ENCODE data around the gene NPM1.
"Not testable (repeated sequence)": the region's sequence is repeated elsewhere in the genome, so short reads cannot be mapped to it uniquely, and the experiment has no call there.

Gene NPM1

DNA sequence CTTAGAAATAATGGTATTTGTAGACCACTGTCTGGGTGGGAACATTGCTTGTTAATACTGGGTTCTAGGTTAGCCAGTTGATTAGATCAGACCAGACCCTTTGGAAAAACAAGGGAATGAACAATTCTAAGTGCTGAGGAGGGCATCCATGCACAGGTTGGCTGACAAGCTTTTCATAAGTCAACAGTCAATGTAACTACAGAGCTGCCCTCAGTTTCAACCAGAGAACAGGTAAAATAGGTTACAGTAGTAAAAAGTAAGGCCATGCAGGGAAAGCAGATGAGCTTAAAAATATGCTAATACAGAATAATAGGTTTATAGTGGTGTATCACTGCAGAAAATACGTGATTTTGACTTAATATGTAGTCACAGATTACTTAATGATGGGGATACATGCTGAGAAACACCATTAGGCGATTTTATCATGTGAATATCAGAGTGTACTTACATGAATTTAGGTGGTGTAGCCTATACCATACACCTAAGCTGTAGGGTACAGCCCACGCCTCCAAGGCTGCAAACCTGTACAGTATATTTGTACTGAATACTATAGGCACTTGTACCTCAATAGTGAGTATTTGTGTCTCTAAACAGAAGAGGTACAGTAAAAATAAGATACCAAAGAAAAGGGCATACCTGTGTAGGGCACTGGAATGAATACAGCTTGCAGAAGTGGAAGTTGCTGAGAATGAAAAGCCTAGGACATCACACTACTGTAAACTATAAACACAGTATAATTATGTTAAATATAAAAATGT lies 25.7 kb downstream of the NPM1 start:
- no peak for DNase-seq (ENCODE audit: low spot score)

DNA sequence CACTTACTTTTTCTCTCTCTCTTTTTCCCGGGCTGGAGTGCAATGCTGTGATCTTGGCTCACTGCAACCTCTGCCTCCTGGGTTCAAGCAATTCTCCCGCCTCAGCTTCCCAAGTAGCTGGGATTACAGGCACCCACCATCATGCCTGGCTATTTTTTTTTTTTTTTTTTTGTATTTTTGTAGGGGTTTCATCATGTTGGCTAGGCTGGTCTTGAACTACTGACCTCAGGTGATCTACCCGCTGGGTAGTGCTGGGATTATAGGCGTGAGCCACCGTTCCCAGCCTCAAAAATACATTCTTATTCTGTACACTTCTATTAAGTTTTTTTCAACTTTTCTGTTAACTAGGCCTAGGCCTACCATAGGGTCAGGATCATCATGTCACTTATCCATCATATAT lies 26.3 kb downstream of the NPM1 start:
- not testable (repeated sequence) for DNase-seq (ENCODE audit: low spot score)

DNA sequence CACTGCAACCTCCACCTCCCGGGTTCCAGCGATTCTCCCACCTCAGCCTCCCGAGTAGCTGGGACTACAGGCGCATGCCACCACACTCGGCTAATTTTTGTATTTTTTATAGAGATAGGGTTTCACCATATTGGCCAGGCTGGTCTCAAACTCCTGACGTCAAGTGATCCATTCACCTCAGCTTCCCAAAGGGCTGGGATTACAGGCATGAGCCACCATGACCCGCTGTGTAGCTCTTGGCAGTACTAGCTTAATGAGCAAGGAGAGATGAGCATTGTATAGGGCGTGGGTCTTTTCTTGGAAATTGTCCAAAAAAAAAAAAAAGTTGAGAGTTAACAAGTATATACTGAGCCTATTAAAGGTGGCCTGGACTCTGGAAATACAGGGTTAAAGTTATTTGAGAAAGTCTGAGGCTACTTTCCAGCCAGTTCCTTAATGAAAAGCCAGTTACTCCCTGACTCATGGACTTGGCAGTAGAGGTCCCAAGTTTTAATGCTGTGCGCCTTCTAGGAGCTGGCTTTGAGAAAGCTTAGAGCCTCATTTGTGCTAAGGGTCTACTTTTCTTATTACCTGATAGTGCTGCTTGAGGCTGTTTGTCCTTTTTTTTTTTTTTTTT lies 27.6 kb downstream of the NPM1 start:
- peak; percentile 84 for DNase-seq (ENCODE audit: low spot score)

DNA sequence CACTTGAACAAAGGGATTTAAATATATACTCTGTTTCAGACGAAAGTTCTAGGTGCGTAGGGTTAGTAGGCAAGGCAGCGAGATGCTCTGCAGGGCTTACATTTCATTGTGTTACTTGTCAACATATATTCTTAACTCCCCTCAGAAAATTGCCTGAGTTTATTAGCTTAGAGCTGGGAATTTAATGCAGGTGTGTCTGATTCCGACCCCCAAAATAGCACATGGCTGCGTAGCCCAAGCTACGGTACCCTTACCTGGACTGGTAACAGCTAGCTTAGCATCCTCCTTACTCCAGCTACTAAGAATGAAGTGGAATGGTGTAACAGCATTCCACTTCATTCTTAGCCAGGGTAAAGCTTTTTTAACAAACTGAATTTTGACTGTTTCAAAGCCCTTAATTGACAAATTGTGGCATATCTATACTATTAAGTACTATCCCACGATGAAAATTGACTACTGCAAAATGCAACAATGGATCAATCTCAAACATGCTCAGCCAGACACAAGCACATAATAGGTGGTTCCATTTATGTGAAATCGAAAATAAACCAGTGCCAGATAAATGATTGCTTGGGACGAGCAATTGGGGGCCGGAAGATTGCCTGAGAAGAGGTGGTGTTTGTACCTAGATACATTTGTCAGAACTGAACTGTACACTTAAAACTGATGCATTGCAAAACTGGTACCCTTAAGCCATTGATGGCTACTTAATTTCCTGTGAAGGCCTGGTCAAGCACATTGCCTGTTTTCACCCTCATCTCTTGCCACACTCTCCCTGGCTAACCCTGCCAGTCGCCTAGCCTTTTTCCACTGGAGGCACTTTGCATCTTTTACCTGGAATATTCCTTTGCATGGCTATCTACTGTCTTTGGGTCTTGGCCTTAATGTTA lies 28.8 kb downstream of the NPM1 start:
- DNase-seq (ENCODE audit: low spot score) = no peak

DNA sequence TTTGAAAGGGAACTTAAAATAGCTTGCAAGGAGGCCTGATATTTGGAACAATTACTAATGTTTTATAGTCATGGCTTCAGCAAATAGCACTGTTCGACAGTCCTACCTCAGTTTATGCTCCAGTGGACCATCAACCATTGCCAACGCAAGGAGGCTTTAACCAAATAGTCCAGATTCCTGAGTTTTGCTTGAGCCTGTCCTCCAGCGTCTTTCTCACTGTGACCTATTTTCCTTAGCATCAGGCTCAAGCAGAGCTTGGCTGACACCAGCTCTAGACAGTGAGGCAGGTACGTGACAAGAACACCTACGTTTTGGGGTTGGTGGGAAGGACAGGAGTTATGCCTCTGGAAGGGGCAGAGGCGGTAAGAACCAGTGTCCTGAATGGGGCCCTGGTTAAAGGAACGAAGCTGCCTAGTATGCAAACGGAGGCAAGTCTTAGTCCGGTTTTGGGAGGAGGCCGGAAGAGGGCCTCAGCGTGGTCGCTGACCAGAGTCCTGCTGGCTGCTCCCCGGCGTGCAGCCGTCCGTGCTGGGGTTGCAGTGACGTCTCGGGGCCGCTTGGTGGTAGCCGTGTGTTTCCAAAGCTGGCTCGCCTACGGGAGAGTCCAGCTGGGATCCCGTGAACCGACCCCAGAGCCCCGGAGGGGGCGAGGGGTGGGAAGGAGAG lies 30.8 kb downstream of the NPM1 start:
- peak; percentile 79 for DNase-seq (ENCODE audit: low spot score)

DNA sequence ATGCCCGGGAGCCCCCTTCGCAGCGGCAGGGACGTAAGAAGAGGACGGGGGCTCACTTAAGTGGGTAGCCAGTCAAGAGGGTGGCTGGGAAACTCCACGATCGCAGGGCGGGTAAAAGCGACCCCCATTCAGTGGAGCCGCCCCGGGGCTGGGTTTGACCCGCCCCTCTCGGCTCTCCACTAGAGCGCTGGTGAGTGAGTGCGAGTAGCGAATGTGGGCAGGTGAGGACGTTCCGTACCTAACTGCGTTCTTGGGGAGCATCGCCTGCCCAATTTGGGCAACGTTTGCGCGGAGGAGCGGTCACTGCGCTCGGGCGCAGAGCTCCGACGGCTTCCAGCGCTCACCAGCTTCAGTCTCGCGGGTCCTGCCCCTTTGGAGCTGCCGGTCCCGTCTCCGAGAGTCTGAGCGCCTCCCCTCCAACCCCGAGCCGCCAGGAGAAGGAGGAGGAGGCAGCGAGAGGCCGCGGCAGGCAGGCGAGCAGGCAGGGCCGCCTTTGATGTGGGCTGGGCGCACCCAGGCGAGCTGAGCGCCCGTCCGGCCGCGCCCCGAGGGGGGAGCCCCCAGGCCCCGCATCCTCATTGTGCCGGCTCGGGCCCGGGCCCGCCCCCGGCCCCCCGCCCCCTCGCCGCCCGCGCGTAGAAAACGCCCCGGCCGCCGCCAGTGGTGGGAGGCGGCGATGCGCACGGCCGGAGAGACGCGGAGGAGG lies 31.5 kb downstream of the NPM1 start, which contains the start of gene FGF18:
FGF18 (plus strand) TSS at position 666 of the 706 bp plus-strand sequence. CDS start 553 bp downstream, outside the sequence.
- peak; percentile 52 for DNase-seq (ENCODE audit: low spot score)

DNA sequence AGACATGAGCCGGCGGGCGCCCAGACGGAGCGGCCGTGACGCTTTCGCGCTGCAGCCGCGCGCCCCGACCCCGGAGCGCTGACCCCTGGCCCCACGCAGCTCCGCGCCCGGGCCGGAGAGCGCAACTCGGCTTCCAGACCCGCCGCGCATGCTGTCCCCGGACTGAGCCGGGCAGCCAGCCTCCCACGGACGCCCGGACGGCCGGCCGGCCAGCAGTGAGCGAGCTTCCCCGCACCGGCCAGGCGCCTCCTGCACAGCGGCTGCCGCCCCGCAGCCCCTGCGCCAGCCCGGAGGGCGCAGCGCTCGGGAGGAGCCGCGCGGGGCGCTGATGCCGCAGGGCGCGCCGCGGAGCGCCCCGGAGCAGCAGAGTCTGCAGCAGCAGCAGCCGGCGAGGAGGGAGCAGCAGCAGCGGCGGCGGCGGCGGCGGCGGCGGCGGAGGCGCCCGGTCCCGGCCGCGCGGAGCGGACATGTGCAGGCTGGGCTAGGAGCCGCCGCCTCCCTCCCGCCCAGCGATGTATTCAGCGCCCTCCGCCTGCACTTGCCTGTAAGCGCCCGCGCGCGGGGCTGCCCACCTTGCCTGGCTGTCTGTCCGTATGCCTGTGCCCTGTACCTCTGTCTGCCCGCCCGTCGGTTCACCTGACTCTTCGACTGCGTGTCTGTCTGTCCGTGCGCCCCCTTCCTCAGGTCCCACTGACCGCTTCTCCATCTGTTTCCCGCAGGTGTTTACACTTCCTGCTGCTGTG lies 32.2 kb downstream of the NPM1 start:
- no peak for DNase-seq (ENCODE audit: low spot score)

DNA sequence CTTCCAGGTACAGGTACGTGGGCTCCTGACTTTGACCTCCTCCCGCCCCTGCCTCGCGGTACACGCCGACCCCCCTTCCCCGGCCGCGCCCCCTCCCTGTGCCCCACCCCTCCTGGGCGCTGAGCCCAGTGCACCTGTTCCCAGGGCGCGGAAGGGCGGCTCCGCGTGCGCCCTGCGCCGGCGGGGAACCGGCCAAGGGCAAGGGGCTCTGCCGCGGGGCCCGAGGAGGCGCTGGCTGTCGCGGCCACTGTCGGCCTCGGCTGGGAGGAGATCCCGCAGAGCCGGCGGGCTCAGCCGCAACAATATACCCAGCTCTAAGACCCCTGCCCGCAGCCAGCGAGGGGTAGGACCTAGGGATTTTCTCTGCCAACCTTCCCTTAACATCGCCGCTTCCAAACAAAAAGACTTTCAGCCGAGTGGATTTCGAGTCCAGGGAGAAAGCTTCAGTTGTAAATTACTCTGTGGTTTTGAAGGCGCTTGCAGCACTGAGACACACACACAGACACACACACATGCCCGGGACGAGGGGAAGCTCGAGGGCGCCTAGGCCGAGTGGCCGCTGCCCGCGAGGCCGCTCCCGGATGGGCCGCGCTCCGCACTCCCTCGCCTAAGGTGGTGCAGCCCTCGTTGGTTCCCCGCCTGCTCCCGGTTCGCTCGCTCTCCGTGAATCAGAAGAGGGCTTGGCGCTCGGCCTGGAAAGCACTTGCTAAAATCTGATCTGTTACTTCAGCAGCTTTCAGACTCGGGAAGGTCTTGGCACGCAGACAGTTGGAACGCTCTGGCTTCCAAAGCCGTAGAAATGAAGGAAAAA lies 33.0 kb downstream of the NPM1 start:
- no peak for DNase-seq (ENCODE audit: low spot score)

DNA sequence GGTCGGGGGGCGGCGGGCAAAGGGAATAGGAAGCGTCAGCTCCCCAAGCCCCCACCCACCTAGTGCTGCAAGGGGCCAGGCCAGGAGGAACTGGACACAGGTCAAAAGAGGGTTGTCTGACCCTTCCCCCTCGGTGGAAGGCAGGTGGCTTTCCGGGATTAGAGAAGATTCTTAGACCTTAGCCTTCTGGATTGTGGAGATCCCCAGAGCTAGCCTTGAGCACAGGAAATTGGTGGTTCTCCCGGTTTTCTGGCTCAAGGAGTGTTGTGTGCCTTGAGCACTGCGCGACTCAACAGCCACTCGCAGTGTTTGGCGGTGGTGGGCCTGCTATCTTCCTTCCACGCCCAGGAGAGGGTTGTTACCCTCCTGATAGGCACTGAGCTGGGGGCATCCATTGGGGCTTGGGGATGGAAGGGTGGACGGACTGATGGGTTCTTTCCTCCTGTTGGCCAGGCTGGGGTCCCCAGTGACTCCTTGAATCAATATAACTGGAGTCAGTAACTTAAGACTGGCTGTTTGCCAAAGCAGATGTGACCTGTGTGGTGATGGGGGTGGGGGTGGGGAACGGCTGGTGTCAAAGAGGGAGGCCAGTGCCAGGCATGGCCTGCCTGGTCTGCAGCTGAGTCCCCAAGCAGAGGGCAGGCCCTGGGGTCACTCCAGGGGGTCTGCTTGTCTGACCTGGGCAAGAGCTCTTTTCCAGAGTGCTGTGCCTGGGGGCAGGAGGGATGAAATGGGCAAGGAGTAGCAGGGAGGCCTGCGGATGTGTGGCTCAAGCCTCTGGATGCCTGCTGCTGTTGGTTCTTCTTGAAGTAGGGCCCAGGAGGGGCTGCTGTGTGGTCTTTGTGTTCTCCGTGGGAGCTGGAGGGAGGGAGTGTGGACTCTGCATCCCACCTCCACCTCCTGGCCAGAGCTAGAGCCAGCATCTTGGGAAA lies 33.9 kb downstream of the NPM1 start:
- no peak for DNase-seq (ENCODE audit: low spot score)

DNA sequence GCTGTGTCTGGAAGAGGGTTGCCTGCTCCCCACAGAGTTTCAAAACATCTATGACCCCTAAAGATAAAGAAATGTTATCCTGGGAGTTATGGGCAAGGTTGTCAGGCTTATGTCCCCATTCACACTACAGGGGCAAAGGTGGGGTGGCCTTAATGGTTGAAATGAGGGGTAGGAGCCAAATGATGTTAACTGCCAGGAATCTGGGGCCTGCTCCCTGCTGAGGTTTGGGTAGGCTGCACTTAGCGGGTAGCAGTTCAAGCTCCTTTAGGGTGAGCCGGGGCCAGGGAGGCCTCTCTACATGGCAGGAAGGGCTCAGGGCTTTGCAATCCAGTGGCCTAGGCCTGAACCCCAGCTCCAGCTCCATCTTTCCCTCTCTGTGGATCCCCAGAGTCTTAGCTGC lies 34.8 kb downstream of the NPM1 start:
- DNase-seq (ENCODE audit: low spot score) = no peak

DNA sequence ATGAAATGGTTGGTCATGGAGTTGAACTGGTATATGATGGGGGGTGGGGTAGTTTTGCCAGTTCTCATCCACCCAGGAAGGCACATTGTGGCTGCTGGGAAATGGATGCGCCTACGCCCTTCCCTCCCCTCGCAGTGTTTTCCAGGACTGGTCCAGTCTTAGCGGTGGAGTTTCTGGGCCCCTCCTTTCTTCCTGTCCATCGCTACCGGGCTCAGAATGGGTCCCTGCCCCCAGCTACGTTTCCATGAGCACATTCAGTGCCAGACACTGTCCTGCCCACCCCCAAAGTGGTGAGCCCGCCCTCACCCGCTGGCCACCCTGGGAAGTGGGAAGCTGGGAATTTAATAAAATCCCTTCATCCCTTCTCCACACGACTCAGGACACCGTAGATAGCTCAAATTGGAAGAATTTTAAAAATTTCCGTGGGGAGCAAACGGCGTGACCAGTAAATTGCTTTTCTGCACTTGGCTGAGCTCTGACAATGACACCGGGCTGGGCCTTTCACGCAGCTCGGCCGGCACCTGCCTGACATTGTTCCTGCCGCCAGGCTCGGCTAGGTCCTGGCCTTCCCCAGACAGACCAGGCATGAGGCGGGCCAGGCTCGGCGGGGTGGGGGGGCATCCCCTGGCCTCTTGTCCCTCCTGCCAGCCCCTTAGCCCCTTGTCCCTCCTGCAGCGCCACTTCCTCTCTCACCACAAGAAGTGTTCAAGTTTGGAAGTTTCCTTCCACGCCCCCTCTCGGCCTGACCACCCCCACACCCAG lies 35.4 kb downstream of the NPM1 start:
- no peak for DNase-seq (ENCODE audit: low spot score)

DNA sequence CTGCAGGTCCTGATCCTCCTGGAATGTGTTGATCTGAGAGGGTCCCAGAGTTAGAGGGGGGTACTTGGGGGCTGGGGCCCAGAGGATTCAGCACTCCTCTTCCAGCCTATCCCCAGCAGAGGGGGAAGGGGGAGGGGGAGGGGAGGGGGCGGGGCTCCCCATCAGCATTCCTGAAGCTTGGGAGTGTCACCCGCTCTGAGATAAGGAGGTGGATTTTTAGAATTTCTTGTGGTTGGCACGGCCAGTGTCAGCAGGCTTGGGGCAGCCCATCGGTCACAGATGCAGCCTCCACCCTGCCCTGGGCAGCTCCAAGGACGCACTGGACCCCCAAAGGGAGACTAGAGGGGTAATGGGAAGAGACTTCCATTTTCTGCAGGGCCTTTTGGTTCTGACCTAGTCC lies 37.1 kb downstream of the NPM1 start:
- DNase-seq (ENCODE audit: low spot score) = no peak

DNA sequence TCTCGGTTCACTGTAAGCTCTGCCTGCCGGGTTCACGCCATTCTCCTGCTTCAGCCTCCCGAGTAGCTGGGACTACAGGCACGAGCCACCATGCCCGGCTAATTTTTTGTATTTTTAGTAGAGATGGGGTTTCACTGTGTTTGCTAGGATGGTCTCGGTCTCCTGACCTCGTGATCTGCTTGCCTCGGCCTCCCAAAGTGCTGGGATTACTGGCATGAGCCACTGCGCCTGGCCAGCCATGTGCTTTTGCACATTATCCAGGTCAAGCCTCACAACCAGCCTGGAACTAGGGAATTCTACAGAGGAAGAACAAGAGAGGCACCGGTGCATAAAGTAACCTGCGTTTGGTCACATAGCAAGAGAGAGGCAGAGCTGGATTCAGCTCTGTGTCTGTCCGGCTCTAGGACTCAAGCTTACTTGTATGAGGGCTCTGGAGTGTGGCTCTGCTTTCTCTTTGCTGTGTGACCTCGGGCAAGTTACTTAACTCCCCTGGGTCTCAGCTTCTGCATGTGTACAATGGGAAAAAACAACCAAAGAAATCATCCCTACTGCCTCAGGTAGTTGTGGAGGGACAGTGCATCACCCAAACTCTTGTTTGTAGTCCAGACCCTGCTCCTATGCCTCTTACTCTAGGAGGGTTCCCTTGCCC lies 38.1 kb downstream of the NPM1 start:
- DNase-seq (ENCODE audit: low spot score) = no peak

DNA sequence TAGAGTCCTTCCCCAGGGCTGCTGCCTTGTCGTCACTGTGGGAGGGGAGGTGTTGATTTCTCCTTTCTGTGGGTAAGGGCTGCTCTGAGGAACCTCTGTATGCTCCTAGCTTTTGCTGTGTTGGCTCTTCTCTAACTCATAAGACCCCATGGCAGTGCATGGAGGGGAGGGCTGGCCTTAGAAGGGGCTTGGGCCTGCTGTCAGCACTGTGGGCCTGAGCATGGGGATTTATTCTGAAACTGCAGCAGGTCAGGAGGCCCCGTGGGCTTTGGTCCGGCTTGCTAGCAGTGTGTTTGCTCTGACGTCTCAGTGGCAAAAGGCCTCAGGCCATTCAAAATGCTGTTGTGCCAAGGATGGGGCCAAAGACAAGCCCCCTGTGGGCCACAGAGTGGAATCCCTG lies 38.6 kb downstream of the NPM1 start:
- DNase-seq (ENCODE audit: low spot score) = no peak

DNA sequence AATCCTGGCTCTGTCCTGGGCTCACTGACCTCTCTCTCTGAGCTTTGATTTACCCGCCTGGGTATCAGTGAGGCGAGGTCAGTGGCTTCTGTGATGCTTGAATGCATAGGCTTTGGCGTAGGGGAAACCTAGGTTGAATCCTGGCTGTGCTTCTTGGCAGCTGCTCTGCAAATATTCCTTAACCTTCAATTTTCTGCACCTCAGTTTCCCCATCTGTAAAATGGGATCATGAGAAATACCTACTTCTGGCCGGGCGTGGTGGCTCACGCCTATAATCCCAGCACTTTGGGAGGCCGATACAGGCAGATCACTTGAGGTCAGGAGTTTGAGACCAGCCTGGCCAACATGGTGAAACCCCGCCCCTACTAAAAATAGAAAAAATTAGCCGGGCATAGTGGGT lies 39.0 kb downstream of the NPM1 start:
- DNase-seq (ENCODE audit: low spot score) = no peak

DNA sequence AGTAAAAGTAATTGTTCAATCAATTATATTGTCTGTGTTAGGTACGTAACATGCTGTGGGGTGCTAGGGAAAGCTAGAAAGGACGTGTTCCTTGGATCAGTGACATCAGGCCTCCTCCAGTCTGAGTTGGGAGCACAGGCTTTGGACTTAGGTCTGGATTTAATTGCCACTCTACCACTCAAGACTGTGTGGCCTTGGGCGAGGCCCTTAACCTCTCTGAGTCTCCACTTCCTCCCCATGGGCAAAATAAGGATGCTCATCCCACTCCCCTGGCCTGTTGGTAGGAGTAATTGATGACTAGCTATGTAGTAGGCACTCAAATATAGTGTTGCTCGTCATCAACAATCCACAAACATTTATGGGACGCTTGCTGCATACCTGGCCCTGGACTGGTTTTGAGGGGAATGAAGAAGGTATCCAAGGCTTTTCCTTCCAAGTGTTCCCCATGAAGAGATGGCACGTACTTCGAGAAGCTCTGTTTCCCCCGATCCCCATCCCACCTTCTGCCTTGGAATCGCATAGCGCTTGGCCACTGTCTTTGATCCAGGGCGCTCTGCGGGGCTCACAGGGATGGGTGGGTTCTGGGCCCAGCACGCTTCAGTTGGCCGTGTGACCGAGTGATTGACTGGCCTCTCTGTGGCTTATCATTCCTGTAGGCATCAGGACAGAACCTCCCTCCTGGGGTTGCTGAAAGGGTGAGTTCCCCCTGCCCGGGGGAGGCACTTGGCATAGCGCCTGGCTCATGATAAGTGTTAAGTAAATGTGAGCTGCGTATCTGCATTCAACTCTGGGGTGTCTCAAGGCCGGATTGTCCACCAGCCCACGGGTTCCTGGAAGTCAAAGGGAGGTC lies 39.9 kb downstream of the NPM1 start:
- DNase-seq (ENCODE audit: low spot score) = no peak
